Measurements from ENCODE around the gene NCL.

DNA sequence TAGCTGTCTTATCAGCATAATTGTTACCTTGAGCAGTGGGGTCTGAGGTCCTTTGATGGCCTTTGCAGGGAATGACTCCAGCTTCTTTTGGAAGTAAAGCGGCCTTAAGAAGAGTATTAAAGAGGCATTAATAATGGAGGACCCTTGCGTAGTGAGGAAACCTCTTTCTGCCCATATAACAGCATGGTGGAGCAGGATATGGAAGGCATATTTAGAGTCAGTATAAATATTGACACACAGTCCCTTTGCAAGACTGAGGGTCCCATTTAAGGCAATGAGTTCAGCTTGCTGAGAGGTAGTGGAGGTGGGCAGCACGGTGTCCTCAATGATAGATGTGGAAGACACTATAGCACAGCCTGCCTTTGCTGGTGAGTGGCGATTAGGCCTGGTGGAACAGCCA lies 32.7 kb downstream of the NCL start:
- no peak for TF ChIP-seq CTCF (IDR thresholded peaks at IDR 0.05)
- TF ChIP-seq POLR2A (IDR thresholded peaks at IDR 0.05): no peak
